ENCODE data around the gene CFH.
A peak's percentile ranks its signal among the peaks of the same experiment; 100 is the strongest.
"Not testable (repeated sequence)": the region's sequence is repeated elsewhere in the genome, so short reads cannot be mapped to it uniquely, and the experiment has no call there.

The CFH gene

DNA sequence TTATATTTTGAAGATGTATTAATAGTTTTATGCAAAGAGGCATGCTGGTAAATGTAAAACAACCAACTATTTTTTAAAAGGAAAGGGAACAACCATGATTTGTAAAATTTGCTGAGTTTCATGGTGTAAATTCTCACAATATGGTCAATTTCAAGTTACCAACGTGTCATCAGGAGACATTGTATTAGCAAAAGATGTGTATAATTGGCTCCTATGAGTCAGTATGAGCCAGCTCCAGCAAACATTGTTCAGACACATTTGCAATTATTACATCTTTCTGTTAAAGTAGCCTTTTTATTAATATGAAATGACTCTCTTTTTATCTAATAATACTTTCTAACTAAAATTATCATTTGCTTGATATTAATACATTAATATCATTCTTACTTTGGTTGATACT is 15.3 kb downstream of the CFH start:
- no peak for DNase-seq (ENCODE audit: low read depth in 2 of 2)

DNA sequence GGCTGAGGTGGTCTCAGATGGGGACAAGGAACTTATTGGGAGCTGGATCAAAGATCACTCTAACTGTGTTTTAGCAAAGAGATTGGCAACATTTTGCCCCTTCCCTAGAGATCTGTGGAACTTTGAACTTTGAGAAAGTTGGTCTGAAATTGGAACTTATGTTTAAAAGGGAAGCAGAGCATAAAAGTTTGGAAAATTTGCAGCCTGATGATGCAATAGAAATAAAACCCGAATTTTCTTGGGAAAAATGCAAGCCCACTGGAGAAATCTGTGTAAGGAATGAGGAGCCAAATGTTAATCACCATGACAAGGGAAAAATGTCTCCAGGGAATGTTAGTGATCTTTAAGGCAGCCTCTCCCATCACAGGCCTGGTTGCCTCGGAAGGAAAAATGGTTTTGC is 17.2 kb downstream of the CFH start:
- DNase-seq (ENCODE audit: low read depth in 2 of 2) = no peak

DNA sequence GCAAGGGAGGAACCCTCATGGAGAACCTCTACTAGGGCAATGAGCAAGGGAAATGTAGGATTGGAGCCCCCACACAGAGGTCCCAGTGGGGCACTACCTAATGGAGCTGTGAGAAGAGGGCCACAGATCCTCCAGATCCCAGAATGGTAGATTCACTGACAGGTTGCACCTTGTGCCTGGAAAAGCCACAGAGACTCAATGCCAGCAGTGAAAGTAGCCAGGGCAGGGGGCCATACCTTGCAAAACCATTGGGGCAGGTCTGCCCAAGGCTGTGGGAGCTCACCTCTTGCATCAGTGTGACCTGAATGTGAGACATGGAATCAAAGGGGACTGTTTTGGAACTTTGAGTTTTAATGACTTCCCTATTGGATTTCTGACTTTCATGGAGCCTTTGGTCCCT is 17.9 kb downstream of the CFH start:
- no peak for DNase-seq (ENCODE audit: low read depth in 2 of 2)

DNA sequence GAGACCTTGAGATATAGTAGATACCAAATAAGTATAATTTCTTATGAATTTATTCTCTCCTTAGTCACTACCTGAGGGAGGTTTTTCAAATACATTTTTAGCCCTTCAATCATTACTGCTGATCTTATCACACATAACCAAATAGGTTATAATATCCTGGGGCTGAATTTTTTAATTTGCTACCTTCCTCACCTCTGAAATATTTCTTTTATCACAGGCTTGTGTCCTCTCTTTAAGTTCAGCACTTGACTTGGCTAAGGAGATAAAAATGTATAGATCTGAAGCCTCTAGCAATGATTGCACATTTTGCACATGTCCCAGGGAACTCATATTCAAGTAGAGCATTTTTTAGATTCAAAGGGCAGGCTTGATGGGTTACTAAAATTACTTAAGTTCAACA is 23.1 kb downstream of the CFH start:
- no peak for DNase-seq (ENCODE audit: low read depth in 2 of 2)

DNA sequence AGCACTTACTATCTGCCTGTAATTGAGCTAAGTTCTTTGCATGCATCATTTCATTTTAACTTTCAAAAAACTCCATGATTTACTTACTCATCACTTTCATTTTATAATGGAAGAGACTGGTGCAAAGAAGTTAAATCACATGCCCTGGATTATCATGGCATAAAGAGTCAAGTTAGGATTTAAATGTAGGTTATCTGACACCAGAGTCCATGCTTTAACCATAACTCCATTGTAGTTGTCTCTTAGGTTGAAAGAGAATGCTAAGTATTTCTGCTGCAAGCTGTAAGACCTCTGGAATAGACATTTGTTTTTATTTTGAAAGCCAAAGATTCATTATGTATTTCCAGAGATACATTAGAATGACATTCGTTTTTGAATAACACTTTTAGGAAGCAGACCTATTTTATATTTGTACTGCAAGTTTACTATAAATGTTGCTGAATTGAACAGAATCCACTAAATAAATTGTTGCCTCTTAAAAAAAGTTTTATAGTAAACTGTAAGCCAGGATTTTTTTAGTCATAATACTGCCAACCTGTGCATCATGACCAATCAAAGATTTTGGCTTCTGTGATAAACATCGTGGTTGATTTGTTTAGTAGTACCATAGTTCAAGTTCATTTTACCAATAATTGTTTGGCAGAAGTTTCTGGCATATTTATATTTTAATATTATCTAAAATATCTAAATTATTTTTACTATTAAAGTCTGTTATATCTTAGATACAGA is 26.1 kb downstream of the CFH start:
- DNase-seq (ENCODE audit: low read depth in 2 of 2) = no peak

DNA sequence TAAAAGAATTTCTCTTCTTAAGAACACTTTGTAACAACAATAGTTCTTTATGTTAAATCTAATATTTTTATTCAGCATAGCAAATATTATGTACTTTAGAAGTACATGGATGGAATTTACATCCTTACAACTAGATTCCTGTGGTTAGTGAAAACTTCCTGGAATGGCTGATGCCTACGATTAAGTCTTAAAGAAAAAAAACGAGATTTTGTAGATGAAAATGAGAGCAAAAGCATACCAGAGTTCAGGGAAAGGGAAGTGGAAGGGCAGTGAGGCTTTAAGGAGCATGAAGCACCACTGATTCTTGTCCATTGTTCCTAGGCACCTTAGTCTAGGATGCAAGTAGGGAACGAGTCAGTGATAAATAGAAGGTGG is 26.7 kb downstream of the CFH start:
- DNase-seq (ENCODE audit: low read depth in 2 of 2) = no peak

DNA sequence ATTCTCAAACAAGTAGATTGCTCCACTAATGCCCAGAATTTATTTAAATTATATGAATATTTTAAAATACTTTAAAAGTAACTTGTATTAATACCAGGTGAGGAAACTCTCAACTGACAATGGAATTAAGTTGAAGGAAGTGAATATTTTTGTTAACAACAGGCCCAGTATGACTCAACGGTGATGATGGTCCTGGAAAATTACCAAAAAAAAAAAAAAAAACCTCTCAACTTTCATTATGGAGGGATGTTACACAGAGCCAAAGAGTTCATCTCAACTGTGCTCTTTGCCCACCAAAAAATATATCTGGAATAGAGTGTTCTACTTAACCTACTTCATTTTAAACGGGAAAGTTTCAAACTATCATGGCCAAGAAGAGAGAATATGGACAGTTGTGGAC is 28.3 kb downstream of the CFH start:
- no peak for DNase-seq (ENCODE audit: low read depth in 2 of 2)

DNA sequence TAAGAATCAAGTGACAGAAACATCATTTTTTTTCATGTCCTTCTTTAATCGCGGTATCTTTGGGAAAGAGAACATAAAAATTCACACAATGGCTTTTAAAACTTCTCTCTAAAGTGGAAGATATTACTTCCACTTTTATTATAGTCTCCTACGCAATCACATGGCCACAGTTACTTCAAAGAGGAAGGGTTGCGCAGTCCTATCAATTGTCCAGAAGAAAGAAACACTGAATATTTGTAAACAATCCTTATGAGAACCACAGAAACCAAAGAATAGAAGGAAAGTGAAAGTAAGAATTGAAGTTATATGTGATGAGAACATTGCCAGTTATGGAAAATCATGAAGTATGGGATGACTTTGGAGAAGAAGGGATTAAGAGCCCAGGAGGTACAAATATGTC is 32.6 kb downstream of the CFH start:
- DNase-seq (ENCODE audit: low read depth in 2 of 2) = no peak

DNA sequence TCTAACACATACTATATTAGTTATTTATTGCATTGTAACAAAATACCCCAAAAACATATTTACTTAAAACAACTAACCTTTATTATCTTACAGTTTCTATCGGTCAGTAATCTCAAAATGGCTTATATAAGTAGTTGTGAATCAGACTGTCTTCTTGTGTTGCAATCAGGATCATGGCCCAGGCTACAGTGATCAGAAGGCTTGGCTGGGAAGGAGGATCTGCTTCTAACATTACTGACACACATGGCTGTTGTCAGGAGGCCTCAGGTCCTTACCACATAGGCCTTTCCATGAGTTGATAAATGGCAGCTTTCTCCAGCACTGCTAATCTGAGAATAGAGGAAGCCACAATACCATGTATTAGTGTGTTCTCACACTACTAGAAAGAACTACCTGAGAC is 33.7 kb downstream of the CFH start:
- DNase-seq (ENCODE audit: low read depth in 2 of 2) = no peak

DNA sequence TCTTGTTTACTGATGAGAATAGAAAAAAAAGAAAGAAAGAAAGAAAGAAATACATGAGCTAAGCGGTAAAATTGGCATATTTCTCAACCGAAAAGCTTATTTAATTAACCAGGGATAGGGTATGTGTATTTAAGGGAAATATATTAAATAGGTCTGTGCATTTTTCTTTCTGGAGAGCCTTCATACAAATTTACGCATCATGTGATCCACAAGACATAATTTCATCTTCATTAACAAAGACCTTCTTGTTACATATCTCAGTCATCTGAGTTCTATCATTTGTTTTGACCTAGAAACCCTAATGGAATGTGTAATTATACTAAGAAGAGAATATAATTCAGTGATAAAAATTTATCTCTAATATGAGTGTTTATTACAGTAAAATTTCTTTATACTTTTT is 37.2 kb downstream of the CFH start:
- no peak for DNase-seq (ENCODE audit: low read depth in 2 of 2)

DNA sequence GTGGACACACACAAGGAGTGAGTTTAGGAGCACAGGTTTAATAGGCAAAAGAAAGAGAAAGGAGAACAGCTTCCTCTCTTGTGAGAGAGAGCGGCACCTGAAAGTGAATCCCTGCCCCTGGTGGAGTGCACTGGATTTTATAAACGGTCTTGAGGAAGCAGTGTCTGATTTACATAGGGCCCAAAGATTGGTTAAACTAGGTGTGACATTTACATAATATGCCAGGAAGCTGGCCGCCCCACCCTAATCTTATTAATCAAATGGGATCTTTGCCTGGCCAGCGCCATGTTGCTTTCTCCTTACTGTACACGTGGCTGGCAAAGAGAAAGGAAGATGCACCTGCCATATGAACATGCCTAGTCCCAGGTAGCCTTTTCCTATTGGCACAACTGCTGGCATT is 38.7 kb downstream of the CFH start:
- no peak for DNase-seq (ENCODE audit: low read depth in 2 of 2)

DNA sequence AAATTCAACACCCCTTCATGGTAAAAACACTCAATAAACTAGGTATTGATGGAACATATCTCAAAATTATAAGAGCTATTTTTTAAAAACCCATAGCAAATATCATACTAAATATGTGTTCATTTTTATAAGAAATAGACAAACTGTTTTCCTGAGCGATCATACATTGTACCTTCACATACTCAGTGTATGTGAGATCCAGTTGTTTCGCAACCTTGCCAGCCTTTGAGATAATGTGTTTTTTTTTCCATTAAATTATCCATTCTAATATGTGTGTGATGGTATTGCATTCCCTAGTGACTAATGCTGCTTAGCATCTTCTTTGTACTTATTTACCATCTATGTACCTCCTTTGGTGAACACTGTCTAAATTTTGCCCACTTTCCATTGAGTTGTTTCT is 47.1 kb downstream of the CFH start:
- DNase-seq (ENCODE audit: low read depth in 2 of 2) = no peak

DNA sequence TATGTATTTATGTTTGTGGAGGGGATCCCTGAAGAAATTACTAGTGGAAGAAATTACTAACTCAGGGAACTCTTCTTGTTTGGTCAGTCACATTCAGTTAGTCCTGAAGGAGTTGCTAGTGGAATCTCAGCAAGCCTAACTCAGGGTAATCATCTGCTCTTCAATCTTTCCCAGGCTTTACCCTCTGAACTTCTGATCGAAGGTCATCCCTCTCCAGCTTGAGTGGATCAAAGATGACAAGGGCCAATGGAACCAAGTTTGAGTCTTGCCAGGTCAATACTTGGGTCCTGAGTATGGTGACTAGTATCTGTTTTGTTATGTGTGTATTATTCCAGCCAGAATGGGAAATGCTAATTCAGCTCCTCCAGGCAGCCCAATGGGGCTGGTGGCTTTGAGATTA is 49.3 kb downstream of the CFH start:
- no peak for DNase-seq (ENCODE audit: low read depth in 2 of 2)

DNA sequence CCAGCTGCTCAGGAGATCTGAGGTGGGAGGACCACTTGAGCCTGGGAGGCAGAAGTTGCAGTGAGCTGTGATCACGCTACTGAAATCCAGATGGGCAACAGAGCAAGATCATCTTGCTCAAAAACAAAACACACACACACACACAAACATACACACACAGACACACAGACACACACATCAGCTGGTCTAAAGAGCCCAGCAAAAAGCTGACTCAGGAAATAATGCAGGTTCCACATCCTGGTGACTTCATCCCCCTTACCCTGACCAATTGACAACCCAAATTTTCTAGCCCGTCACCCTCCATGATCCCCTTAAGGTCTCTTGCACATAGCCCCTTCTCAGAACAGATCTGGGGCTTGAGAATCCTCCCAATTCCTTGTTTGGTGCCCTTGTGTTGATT is 58.0 kb downstream of the CFH start:
- DNase-seq (ENCODE audit: low read depth in 2 of 2) = not testable (repeated sequence)

DNA sequence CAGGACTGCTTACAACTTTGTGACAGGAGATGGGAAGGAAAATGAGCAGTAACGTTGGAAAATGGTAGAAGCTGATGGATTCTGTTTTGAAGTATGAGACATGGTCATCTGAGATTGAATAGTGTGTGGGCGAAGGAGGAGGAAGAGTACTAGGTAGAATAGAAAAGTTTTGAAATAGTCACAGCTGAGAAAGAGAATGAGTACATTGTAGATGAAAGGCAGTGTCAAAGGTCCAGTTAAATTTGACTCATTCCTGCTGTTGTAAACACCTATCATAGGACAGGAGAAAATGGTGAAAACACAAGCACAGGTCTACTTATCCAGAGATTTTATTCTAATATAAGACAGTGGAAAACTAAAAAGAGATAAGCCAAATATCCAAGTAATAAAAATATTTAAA is 66.0 kb downstream of the CFH start:
- DNase-seq (ENCODE audit: low read depth in 2 of 2) = no peak

DNA sequence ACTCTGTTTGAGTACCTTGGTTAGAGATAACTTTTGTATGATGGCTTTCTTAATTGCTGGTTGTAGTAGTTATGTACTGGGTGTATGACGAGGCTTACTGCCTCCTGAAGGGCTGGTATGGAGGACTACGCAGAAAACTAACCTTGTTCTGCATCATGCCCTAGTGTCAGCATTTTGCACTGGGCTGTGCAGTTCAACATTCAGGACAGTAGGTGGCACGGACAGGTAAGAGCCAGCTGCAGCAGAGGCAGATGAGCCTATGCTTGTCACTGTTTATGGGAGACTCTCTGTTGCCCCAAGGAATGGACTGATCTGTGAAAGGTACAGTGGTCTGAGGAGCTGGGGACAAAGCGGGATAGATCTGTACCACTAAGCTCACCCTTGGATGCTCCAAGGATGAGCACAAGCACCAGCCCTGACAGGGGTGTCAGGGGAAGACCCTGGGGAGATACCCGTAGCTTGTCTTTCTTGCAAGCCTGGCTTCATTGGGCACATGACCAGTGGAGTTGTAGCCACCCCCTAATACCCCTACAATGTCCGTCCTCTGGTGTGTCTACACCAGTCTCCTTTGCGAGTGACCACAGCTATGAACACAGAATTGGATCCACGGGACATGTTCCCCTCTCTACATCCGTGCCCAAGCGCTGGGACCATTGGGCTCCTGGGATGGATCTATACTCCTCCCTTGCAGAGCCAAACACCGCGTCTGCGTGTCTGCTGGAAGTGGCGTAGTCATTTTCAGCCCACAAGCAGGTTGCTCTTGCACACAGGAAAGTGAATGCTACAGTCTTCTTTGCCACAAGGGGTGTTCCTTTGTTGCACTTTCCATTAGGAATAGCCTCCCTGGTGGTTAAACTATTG is 71.7 kb downstream of the CFH start:
- peak in 1 of 2 donors; percentile 2 for DNase-seq (ENCODE audit: low read depth in 2 of 2)

DNA sequence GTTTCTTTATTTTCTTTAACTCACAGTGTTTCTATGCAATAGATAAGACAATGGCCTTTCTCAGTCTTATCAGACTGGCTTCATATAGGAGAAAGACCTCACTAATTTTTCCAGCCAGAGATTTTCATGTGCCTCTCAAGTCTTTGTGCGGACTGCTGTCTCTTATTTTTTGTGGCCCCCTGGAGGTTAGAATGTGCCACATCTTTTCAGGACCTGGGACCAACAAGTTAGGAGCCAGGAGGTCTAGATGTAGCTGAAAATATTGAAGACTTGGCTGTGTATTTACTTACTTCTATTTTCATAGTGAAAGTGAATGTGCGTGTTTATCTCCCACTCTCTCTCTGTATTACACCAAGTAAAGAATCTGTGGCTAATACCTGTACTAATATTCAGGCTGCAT is 80.7 kb downstream of the CFH start:
- no peak for DNase-seq (ENCODE audit: low read depth in 2 of 2)

DNA sequence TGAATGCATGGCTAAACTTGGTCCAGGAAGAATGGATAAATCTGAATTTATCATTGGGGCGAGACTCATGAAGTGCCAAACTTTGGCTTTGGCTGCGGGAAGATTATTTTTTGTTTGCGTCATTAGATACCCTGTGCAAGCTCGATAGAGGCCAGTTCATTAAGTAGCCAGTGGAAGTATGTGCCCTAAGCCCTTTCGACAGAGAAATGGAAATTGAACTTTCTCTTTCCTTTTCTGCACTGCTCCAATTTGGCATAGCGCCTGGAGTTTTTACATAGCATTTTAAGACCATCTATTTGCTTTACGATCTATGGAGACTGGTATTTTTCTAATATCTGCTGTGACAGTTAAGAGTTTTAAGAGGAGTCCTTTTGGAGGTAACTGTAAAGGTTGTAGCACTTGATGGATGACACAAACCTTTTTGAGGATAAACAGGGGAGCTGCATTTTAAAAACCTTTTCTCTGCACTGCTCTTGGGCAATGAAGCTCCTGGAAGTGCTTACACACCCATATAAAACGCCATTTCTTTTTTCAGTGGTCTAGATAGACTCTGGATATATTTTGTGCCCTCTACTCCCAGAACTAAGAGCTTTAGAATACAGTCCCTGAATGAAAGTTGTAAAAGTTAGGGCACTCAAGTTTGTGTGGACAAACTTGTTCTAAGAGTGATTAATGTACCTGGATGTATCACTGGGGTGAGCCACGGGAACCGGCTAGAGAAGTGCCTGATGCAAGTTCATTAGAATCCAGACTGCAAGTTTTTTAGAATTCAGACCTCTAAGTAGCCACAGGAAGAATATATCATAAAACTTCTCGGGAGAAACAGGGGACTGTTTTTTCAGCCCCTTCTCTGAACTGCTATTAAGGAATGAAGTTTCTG is 81.5 kb downstream of the CFH start:
- no peak for DNase-seq (ENCODE audit: low read depth in 2 of 2)

DNA sequence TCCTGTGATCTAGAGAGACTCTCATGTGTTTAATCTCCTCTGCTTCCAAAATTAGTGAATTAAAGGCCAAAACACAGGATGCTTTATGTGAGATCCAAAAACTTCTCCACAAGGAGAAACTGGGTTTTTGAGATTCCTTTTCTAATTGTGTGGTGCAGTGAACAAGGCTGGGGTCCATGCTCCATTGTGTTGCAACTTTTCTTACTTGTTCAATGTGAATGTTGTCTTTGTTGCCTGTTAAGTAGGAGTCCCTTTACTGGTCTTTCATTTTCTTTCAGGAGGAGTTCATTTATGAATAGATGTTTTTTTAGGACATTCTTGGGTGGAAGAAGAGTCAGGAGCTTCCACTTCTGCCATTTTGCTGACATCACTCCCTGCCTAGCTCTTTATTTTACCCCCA is 82.2 kb downstream of the CFH start:
- no peak for DNase-seq (ENCODE audit: low read depth in 2 of 2)

DNA sequence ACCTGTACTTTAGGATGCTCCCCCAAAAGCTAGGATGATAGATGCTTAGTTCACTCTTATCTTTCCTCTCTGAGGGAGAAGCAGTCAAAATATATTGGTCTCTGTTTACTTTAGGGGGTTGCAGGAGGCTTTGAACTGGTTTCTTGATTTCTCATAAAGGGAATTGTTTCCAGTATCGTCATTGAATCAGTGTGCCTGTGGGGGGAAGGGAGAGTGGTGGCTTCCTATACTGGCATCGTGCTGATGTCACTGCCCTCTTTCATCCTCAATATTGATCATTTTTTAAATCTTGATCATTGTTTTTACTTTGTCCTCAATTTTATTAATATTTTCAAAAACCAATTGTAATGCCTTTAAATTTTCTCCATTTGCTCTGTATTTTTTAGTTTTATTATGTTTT is 82.6 kb downstream of the CFH start:
- DNase-seq (ENCODE audit: low read depth in 2 of 2) = no peak

DNA sequence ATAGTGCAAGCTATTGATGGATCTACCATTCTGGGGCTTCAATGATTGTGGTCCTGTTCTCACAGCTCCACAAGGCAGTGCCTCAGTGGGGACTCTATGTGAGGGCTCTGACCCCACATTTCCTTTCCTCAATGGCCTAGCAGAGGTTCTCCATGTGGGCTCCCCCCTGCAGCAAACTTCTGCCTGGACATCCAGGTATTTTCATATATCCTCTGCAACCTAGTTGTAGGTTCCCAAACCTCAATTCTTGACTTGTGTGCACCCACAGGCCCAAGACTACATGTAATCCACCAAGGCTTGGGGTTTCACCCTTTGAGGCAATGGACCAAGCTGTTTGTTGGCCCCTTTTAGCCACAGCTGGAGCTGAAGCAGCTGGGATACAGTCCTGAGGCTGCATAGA is 86.9 kb downstream of the CFH start:
- no peak for DNase-seq (ENCODE audit: low read depth in 2 of 2)

DNA sequence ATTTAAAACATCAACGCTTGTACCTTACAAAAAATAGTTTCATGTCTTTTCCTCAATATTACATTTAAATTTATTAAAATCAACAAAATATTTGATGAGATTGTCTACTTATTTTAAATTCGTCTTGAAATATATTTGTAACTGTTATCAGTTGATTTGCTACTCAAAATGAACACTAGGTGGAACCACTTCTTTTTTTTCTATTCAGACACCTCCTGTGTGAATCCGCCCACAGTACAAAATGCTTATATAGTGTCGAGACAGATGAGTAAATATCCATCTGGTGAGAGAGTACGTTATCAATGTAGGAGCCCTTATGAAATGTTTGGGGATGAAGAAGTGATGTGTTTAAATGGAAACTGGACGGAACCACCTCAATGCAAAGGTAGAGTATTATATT is 91.4 kb downstream of the CFH start:
- not testable (repeated sequence) for DNase-seq (ENCODE audit: low read depth in 2 of 2)
